ENCODE data around the gene COL8A1. TPM values are rescaled to one million over a fixed set of nuclear protein-coding genes. Genes with fewer than 3 reads are reported as not detected.

The COL8A1 gene
- total RNA-seq, 1 donor from 2014 or later: 23.1 TPM

DNA sequence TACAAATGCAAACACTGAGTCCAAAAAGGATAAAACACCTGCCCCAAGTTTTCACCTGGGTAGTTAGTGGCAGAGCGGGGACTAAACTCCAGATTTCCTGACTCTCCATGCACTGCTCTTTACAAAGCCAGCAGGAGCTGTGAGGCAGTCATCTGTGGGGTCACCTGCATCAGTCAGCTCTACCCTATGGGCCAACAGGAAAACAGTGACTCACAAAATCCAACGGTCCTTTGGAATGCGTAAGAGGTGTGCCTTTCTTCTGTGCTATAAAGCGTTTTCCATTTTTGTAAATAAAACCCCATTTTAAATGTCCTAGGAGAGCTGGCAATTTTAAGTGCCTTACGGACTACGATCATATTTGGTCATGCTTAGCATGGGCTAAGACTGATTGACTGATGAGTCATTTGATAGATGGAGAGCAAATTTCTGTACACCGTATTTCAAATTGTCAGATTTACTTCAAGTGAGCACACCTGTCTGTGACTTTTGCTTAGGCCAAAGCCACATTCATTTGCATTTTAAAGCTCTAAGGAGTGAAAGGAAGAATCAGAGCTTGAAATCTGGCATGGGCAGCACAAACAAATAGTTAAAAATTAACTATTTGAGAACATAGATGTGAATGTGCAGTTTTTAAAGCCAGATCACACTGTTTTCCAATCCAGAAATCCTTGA, 4.4 kb upstream of the COL8A1 start:
- Histone ChIP-seq H3K36me3 (no peaks in the 10 kb centered on the region), H3K27ac (no peak overlapping the region), H3K4me1 (peaks cover 23% of the 10 kb centered on the region), H3K27me3 (no peaks in the 10 kb centered on the region), H3K9me3 (no peaks in the 10 kb centered on the region), H3K4me3 (no peak overlapping the region)
- TF ChIP-seq POLR2AphosphoS5 (IDR thresholded peaks at IDR 0.05; ENCODE audit: insufficient read depth in 1 of 2, low read depth in 1 of 2): no peak
- TF ChIP-seq, protein P1, sequence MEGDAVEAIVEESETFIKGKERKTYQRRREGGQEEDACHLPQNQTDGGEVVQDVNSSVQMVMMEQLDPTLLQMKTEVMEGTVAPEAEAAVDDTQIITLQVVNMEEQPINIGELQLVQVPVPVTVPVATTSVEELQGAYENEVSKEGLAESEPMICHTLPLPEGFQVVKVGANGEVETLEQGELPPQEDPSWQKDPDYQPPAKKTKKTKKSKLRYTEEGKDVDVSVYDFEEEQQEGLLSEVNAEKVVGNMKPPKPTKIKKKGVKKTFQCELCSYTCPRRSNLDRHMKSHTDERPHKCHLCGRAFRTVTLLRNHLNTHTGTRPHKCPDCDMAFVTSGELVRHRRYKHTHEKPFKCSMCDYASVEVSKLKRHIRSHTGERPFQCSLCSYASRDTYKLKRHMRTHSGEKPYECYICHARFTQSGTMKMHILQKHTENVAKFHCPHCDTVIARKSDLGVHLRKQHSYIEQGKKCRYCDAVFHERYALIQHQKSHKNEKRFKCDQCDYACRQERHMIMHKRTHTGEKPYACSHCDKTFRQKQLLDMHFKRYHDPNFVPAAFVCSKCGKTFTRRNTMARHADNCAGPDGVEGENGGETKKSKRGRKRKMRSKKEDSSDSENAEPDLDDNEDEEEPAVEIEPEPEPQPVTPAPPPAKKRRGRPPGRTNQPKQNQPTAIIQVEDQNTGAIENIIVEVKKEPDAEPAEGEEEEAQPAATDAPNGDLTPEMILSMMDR (IDR thresholded peaks at IDR 0.05): no peak
- TF ChIP-seq POLR2A (IDR thresholded peaks at IDR 0.05): no peak
- DNase-seq (ENCODE audit: extremely low spot score in 2 of 2): no peak
- intact Hi-C loops (cut with DNase I): no loop called here

DNA sequence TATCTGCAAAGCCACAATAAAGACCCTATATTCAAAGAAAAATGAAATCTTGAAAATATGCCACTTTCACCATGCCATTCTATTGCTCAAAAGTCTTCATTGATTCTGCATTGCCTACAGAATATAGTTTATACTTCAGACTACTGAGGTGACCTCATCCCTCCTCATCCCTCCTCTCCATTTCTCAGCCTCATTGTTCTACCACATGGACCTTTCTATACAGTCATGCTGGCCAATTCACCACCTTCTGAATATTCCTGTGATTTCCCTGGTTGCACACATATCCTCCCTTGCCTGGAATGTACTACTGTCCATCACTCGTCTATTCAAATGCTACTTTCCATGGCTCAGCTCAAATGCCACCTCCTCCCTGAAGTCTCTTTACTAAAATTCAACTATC, 3.5 kb upstream of the COL8A1 start:
- Histone ChIP-seq H3K36me3 (no peaks in the 10 kb centered on the region), H3K9me3 (no peaks in the 10 kb centered on the region), H3K4me1 (peaks cover 23% of the 10 kb centered on the region), H3K27ac (no peak overlapping the region), H3K27me3 (no peaks in the 10 kb centered on the region), H3K4me3 (no peak overlapping the region)
- no peak for DNase-seq (ENCODE audit: extremely low spot score in 2 of 2)
- intact Hi-C loops (cut with DNase I): no loop called here
- TF ChIP-seq POLR2AphosphoS5 (IDR thresholded peaks at IDR 0.05; ENCODE audit: insufficient read depth in 1 of 2, low read depth in 1 of 2): no peak
- TF ChIP-seq, protein P1 (IDR thresholded peaks at IDR 0.05): no peak
- TF ChIP-seq POLR2A (IDR thresholded peaks at IDR 0.05): no peak

DNA sequence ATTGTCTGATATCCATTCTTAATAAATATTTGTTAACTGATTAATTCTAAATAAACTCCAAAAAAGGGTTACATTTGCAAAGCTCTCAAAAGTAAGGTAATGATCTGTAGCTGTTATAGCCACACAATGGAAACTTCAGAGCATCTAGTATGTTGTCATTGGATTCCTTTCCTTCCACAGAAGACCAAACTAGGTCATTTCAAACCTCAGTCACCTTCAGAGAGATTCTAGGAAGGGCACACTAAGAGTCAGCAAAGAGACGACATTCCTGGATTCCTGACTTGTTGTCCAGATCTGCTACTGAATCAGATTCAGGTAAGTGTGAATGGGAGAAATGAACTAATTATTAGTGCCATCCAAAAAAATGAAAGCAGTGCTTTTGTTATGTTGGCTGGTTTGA, 3.0 kb upstream of the COL8A1 start:
- Histone ChIP-seq H3K9me3 (no peaks in the 10 kb centered on the region), H3K36me3 (no peaks in the 10 kb centered on the region), H3K4me1 (peaks cover 23% of the 10 kb centered on the region), H3K27me3 (no peaks in the 10 kb centered on the region), H3K27ac (no peak overlapping the region), H3K4me3 (no peak overlapping the region)
- DNase-seq (ENCODE audit: extremely low spot score in 2 of 2): no peak
- intact Hi-C loops (cut with DNase I): no loop called here
- no peak for TF ChIP-seq POLR2A (IDR thresholded peaks at IDR 0.05)
- TF ChIP-seq, protein P1 (IDR thresholded peaks at IDR 0.05): no peak
- TF ChIP-seq POLR2AphosphoS5 (IDR thresholded peaks at IDR 0.05; ENCODE audit: insufficient read depth in 1 of 2, low read depth in 1 of 2): no peak

DNA sequence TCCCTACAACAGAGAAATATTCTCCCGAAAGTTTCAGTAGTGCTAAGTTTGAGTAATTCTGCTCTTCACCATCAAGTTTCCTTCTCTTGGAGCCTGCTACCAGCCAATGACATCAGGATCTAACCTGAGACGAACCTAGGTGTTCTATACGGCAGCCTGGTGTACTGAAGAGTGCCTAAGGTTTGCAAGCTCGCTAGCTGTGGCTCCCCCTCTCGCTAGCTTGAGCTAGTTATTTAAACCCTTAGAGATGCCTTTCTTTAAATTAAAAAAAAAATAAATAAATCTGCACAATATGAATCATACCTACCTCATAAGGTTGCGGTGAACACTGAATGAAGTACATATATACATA, 1.4 kb upstream of the COL8A1 start:
- DNase-seq (ENCODE audit: extremely low spot score in 2 of 2): no peak
- peak overlapping the region; percentile 49 to 64 for H3K4me3 ChIP-seq
- H3K27me3 ChIP-seq: no peaks in the 10 kb centered on the region
- H3K9me3 ChIP-seq: no peaks in the 10 kb centered on the region
- peaks cover 23% of the 10 kb centered on the region for H3K4me1 ChIP-seq
- H3K36me3 ChIP-seq: no peaks in the 10 kb centered on the region
- peak overlapping the region; percentile 72 for H3K27ac ChIP-seq
- intact Hi-C loops (cut with DNase I): no loop called here
- TF ChIP-seq POLR2A (IDR thresholded peaks at IDR 0.05) (no peak), POLR2AphosphoS5 (IDR thresholded peaks at IDR 0.05; ENCODE audit: insufficient read depth in 1 of 2, low read depth in 1 of 2) (no peak)
- TF ChIP-seq, protein P1 (IDR thresholded peaks at IDR 0.05): no peak

DNA sequence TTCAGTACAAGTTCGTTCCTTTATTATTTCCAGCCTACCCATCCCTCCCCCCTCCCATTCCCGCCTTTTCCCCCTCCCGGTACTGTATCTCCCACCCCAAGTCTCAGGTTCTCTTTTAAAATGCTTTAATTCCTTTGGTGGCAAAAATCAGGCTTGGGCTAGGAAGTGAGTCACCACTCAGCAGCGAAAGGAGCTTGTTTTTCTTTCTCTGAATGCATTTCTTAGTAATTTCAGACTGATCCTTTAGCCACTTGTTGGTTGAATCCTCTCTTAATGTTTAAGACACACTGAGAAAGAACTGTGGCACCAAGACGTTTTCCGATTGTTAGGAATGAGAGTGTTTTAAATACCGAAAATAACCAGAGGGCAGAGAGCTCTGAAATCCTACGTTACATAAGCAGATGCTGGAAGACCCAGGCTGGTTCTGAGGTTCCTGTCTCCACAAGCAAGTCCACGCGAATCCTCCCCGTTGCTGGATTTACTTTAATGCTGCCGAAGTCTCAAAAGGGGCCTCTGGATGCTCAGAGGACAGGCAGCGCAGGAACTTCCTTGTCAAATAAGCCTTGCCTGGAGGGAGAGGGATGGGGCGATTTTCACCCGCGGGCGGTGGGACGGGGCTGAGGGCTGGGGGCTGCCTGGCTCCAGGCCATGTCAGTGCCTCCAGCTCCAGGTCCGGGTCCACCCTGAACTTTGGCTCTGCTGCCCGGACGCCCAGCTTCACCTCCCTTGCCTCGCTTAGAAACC, 854 bp upstream of the COL8A1 start:
- intact Hi-C loops (cut with DNase I): no loop called here
- no peak for DNase-seq (ENCODE audit: extremely low spot score in 2 of 2)
- TF ChIP-seq, protein P1 (IDR thresholded peaks at IDR 0.05): no peak
- no peak for TF ChIP-seq POLR2AphosphoS5 (IDR thresholded peaks at IDR 0.05; ENCODE audit: insufficient read depth in 1 of 2, low read depth in 1 of 2)
- TF ChIP-seq POLR2A (IDR thresholded peaks at IDR 0.05): no peak
- Histone ChIP-seq H3K4me1 (peaks cover 23% of the 10 kb centered on the region), H3K27ac (peak overlapping the region; percentile 72), H3K9me3 (no peaks in the 10 kb centered on the region), H3K36me3 (no peaks in the 10 kb centered on the region), H3K27me3 (no peaks in the 10 kb centered on the region), H3K4me3 (peak overlapping the region; percentile 49 to 64)

Data from vagina (tissue), 2 donors.